ENCODE results near the gene TIMP3.

Gene TIMP3

DNA sequence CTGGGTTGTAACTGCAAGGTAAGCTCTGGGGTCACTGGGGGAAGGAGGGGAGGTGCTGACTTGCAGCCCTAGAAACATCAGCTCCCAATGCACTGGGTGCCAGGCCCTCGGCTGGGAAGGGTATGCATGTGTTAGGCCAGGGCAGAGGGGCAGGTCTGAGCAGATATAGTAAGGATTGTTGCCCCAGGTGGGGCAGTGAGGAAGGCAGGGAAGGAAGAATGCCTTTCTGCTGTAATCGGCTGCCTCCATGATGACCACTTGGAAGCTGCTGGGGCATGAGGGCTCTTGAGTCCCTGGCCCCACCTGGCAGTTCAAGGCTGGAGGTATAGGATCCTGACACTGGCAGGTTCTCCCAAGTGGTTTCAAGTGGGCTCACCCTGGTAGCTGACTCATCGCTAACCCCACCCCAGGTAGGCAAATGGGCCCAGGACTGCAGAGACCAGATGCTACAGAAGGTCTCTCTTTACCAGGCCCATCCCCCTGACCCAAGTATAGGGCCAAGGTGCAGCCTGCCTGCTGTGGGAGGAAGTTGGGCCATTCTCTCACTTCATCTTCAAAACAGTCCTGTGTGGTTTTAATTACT lies 56.7 kb downstream of the TIMP3 start:
- Histone ChIP-seq H3K4me1 (ENCODE audit: insufficient read depth, low read length, poor library complexity, severe bottlenecking) (no peaks in the 10 kb centered on the region), H4K20me1 (ENCODE audit: insufficient read depth, low read length, poor library complexity, severe bottlenecking) (no peaks in the 10 kb centered on the region), H2AFZ (ENCODE audit: low read length) (no peak overlapping the region), H3K9me3 (ENCODE audit: insufficient read depth, low read depth, low read length) (peaks cover 3% of the 10 kb centered on the region; the same call in 1 of the 2 replicates), H3K4me3 (ENCODE audit: low read length, poor library complexity, severe bottlenecking) (no peak overlapping the region), H3F3A (ENCODE audit: low read depth) (no peaks in the 10 kb centered on the region), H3K4me2 (ENCODE audit: low read depth, low read length, poor library complexity, severe bottlenecking) (no peak overlapping the region), H3K79me2 (ENCODE audit: insufficient read depth, low read length) (no peaks in the 10 kb centered on the region), H3K36me3 (ENCODE audit: insufficient read depth, low read length) (no peaks in the 10 kb centered on the region), H3K9ac (ENCODE audit: low read depth, low read length, poor library complexity, severe bottlenecking) (no peak overlapping the region), H3K9me2 (replicated peaks; ENCODE audit: low read depth, low read length) (no peaks in the 10 kb centered on the region), H3K27me3 (ENCODE audit: insufficient read depth, low read length, poor library complexity, severe bottlenecking) (no peaks in the 10 kb centered on the region)
- TF ChIP-seq EZH2phosphoT487 (IDR thresholded peaks at IDR 0.05; ENCODE audit: borderline replicate concordance), result no peak
- TF ChIP-seq, protein P1, sequence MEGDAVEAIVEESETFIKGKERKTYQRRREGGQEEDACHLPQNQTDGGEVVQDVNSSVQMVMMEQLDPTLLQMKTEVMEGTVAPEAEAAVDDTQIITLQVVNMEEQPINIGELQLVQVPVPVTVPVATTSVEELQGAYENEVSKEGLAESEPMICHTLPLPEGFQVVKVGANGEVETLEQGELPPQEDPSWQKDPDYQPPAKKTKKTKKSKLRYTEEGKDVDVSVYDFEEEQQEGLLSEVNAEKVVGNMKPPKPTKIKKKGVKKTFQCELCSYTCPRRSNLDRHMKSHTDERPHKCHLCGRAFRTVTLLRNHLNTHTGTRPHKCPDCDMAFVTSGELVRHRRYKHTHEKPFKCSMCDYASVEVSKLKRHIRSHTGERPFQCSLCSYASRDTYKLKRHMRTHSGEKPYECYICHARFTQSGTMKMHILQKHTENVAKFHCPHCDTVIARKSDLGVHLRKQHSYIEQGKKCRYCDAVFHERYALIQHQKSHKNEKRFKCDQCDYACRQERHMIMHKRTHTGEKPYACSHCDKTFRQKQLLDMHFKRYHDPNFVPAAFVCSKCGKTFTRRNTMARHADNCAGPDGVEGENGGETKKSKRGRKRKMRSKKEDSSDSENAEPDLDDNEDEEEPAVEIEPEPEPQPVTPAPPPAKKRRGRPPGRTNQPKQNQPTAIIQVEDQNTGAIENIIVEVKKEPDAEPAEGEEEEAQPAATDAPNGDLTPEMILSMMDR (conservative IDR thresholded peaks at IDR 0.05; ENCODE audit: low read length), result no peak

DNA sequence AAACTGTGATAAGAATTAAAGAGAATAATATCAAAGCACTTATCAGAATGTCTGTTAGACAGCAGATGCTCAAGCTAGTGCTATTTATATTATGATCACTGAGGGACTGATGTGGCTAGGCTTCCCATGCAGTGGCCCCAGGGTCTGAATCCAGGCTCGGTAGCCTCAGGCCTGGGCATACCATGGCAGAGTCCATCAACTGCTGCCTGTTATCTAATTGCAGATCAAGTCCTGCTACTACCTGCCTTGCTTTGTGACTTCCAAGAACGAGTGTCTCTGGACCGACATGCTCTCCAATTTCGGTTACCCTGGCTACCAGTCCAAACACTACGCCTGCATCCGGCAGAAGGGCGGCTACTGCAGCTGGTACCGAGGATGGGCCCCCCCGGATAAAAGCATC lies 57.5 kb downstream of the TIMP3 start:
- Histone ChIP-seq H3K9me2 (replicated peaks; ENCODE audit: low read depth, low read length) (no peaks in the 10 kb centered on the region), H3K79me2 (ENCODE audit: insufficient read depth, low read length) (no peaks in the 10 kb centered on the region), H3K36me3 (ENCODE audit: insufficient read depth, low read length) (no peaks in the 10 kb centered on the region), H3K9me3 (ENCODE audit: insufficient read depth, low read depth, low read length) (peaks cover 3% of the 10 kb centered on the region; the same call in 1 of the 2 replicates), H3K4me1 (ENCODE audit: insufficient read depth, low read length, poor library complexity, severe bottlenecking) (no peaks in the 10 kb centered on the region), H3F3A (ENCODE audit: low read depth) (no peaks in the 10 kb centered on the region), H3K9ac (ENCODE audit: low read depth, low read length, poor library complexity, severe bottlenecking) (no peak overlapping the region), H3K4me3 (ENCODE audit: low read length, poor library complexity, severe bottlenecking) (no peak overlapping the region), H4K20me1 (ENCODE audit: insufficient read depth, low read length, poor library complexity, severe bottlenecking) (no peaks in the 10 kb centered on the region), H2AFZ (ENCODE audit: low read length) (no peak overlapping the region), H3K4me2 (ENCODE audit: low read depth, low read length, poor library complexity, severe bottlenecking) (no peak overlapping the region), H3K27me3 (ENCODE audit: insufficient read depth, low read length, poor library complexity, severe bottlenecking) (no peaks in the 10 kb centered on the region)
- TF ChIP-seq, protein P1 (conservative IDR thresholded peaks at IDR 0.05; ENCODE audit: low read length), result no peak

DNA sequence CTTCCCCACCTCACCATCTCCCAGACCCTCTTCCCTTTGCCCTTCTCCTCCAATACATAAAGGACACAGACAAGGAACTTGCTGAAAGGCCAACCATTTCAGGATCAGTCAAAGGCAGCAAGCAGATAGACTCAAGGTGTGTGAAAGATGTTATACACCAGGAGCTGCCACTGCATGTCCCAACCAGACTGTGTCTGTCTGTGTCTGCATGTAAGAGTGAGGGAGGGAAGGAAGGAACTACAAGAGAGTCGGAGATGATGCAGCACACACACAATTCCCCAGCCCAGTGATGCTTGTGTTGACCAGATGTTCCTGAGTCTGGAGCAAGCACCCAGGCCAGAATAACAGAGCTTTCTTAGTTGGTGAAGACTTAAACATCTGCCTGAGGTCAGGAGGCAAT lies 58.2 kb downstream of the TIMP3 start:
- no peak for TF ChIP-seq EZH2phosphoT487 (IDR thresholded peaks at IDR 0.05; ENCODE audit: borderline replicate concordance)
- TF ChIP-seq, protein P1 (conservative IDR thresholded peaks at IDR 0.05; ENCODE audit: low read length), result no peak
- Histone ChIP-seq H2AFZ (ENCODE audit: low read length) (no peak overlapping the region), H3K9ac (ENCODE audit: low read depth, low read length, poor library complexity, severe bottlenecking) (no peak overlapping the region), H3K4me2 (ENCODE audit: low read depth, low read length, poor library complexity, severe bottlenecking) (no peak overlapping the region), H3K79me2 (ENCODE audit: insufficient read depth, low read length) (no peaks in the 10 kb centered on the region), H3K9me2 (replicated peaks; ENCODE audit: low read depth, low read length) (no peaks in the 10 kb centered on the region), H3K36me3 (ENCODE audit: insufficient read depth, low read length) (no peaks in the 10 kb centered on the region), H3K4me3 (ENCODE audit: low read length, poor library complexity, severe bottlenecking) (no peak overlapping the region), H4K20me1 (ENCODE audit: insufficient read depth, low read length, poor library complexity, severe bottlenecking) (no peaks in the 10 kb centered on the region), H3K9me3 (ENCODE audit: insufficient read depth, low read depth, low read length) (peaks cover 3% of the 10 kb centered on the region; the same call in 1 of the 2 replicates), H3F3A (ENCODE audit: low read depth) (no peaks in the 10 kb centered on the region), H3K27me3 (ENCODE audit: insufficient read depth, low read length, poor library complexity, severe bottlenecking) (no peaks in the 10 kb centered on the region), H3K4me1 (ENCODE audit: insufficient read depth, low read length, poor library complexity, severe bottlenecking) (no peaks in the 10 kb centered on the region)
